ENCODE measurements around the gene LRIG2.

GRCh38 chr1:113178106-113178505 is 105.1 kb downstream of the LRIG2 start:
- TF ChIP-seq, protein P1, sequence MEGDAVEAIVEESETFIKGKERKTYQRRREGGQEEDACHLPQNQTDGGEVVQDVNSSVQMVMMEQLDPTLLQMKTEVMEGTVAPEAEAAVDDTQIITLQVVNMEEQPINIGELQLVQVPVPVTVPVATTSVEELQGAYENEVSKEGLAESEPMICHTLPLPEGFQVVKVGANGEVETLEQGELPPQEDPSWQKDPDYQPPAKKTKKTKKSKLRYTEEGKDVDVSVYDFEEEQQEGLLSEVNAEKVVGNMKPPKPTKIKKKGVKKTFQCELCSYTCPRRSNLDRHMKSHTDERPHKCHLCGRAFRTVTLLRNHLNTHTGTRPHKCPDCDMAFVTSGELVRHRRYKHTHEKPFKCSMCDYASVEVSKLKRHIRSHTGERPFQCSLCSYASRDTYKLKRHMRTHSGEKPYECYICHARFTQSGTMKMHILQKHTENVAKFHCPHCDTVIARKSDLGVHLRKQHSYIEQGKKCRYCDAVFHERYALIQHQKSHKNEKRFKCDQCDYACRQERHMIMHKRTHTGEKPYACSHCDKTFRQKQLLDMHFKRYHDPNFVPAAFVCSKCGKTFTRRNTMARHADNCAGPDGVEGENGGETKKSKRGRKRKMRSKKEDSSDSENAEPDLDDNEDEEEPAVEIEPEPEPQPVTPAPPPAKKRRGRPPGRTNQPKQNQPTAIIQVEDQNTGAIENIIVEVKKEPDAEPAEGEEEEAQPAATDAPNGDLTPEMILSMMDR (IDR thresholded peaks at IDR 0.05; ENCODE audit: borderline replicate concordance, extremely low read depth, low read length, poor library complexity, severe bottlenecking), result no peak
- no peak for TF ChIP-seq EZH2 (IDR thresholded peaks at IDR 0.05; ENCODE audit: borderline replicate concordance, low read depth, low read length, severe bottlenecking)

All from DND-41 (cell line).